ENCODE data around the gene CCDC34.

DNA sequence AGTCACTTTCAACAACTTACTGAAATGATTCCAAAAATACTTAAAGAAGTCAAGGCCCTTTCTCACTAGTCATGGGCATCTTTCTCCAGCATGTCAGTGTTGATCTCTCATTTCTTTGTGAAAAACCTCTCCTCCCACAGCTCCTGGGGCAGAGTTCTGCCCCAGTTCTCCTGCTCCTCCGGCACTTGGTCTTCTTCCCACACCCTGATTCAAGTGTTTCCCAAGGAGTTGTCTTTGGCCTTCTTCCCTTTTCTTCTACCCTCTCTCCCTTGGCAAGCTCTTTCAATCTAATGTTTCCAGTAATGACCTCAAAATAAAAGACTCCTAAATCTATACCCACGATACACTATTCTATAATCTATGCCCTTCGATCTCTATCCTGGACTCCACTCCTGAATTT is 42.1 kb upstream of the CCDC34 start:
- TF ChIP-seq, protein P1, sequence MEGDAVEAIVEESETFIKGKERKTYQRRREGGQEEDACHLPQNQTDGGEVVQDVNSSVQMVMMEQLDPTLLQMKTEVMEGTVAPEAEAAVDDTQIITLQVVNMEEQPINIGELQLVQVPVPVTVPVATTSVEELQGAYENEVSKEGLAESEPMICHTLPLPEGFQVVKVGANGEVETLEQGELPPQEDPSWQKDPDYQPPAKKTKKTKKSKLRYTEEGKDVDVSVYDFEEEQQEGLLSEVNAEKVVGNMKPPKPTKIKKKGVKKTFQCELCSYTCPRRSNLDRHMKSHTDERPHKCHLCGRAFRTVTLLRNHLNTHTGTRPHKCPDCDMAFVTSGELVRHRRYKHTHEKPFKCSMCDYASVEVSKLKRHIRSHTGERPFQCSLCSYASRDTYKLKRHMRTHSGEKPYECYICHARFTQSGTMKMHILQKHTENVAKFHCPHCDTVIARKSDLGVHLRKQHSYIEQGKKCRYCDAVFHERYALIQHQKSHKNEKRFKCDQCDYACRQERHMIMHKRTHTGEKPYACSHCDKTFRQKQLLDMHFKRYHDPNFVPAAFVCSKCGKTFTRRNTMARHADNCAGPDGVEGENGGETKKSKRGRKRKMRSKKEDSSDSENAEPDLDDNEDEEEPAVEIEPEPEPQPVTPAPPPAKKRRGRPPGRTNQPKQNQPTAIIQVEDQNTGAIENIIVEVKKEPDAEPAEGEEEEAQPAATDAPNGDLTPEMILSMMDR (IDR thresholded peaks at IDR 0.05), result no peak
- no peak for TF ChIP-seq POLR2A (IDR thresholded peaks at IDR 0.05)
- TF ChIP-seq EP300 (IDR thresholded peaks at IDR 0.05), result no peak
